Measurements from ENCODE around the gene FGFR2. TPM values are rescaled to one million over a fixed set of nuclear protein-coding genes. Genes with fewer than 3 reads are reported as not detected.

FGFR2 gene
- polyA plus RNA-seq, 1 donor from 2014 or later: not detected

DNA sequence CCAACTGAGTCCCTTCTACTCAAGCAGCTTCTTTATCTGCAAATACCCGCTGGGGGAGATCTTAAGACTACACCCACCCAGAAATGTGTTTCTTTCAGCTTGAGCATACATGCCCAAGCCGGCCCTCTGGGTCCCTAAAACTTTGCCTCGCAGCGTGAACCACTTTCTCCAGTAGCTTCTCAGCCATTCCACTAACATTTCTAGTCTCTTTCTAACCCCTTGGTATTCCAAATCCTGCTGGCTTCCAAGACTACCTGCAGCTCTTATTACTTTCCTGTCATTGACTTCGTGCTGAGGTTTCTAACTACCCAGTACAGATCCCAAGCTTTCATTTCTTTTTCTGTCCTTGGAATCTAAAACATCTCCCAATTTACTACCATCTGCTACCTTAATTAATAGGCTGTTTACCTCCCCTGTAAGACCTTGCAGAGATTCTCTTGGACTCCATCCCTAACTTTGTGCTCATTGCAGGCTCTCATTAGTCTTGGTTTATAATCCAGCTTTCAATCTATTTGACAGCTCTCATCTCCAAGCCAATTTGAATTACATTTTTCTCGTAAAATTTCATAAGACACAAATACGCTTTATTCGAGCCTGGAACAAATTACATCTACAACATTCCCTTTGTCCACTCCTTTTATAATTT, 153.6 kb downstream of the FGFR2 start:
- Mint-ChIP-seq H3K36me3 (no peaks in the 10 kb centered on the region), H3K27me3 (no peaks in the 10 kb centered on the region), H3K4me3 (no peak overlapping the region), H3K4me1 (no peaks in the 10 kb centered on the region), H3K27ac (no peak overlapping the region), H3K9me3 (peaks cover 0 to 6% (median 1%) of the 10 kb centered on the region in 3 donors)

DNA sequence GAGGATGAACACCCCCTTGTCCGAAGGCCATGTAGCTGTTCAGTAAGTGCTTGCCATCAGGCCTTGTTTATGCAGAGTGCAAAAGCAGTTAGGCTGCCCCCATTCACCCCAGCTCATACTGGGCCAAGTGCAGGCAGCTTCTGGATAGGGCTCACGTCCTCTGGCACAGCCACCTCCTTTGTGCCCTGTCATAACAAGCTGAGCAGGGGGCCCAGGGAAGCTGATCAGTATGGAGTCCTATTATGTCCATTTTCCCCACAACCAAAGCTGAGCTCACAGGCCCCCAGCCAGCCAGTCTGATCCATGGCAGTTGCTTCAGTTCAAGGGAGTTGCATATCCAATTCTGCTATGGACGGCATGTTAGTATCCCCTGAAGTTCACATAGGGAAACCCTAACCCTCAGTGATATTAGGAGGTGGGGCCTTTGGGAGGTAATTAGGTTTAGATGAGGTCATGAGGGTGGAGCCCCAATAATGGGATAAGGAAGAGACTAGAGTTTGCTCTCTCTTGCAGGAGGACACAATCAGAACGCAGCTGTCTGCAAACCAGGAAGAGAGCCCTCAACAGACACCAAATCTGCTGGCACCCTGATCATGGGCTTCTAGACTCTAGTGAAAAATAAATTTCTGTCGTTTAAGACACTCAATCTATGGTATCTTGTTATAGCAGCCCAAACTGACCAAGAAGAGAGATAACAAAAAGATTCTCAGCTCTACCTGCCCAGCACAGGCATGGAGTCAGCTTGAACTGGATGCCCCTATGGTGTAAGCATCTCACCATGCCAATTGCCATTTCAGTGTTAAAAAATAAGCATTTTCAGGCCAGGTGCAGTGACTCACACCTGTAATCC, 155.9 kb downstream of the FGFR2 start:
- H3K4me3 Mint-ChIP-seq: no peak overlapping the region
- no peaks in the 10 kb centered on the region for H3K36me3 Mint-ChIP-seq
- no peaks in the 10 kb centered on the region for H3K27me3 Mint-ChIP-seq
- H3K4me1 Mint-ChIP-seq: no peaks in the 10 kb centered on the region
- peaks cover 0 to 2% (median 1%) of the 10 kb centered on the region in 3 donors for H3K9me3 Mint-ChIP-seq
- no peak overlapping the region for H3K27ac Mint-ChIP-seq

GRCh38 chr10:121440461-121440860, 157.8 kb downstream of the FGFR2 start:
- Mint-ChIP-seq H3K9me3 (peaks cover 0 to 2% (median 2%) of the 10 kb centered on the region in 3 donors), H3K27me3 (no peaks in the 10 kb centered on the region), H3K36me3 (no peaks in the 10 kb centered on the region), H3K4me1 (no peaks in the 10 kb centered on the region), H3K4me3 (no peak overlapping the region), H3K27ac (no peak overlapping the region)

DNA sequence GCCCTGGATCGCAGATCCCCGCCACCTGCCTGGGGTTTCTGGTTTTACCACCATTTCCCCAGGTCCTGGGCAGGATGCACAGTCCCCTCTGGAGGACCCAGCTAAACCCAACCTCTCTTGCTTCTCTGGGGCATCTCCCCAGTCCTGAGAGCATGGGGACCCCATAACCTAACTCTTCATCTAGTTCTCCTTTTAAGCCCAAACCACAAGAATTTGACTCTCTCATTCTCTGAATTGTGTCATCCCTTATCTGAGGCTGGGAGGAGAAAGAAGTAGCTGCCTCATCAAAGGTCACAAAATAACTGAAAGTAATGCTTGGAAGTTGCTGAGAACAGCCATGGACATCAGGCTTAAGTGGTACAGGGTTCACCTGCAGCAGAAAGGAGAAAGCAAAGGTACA, 159.9 kb downstream of the FGFR2 start:
- no peak overlapping the region for H3K27ac Mint-ChIP-seq
- no peaks in the 10 kb centered on the region for H3K4me1 Mint-ChIP-seq

GRCh38 chr10:121437596-121437995, 160.6 kb downstream of the FGFR2 start:
- no peaks in the 10 kb centered on the region for H3K4me1 Mint-ChIP-seq
- no peak overlapping the region for H3K4me3 Mint-ChIP-seq
- H3K36me3 Mint-ChIP-seq: no peaks in the 10 kb centered on the region
- H3K9me3 Mint-ChIP-seq: peaks cover 0 to 8% (median 2%) of the 10 kb centered on the region in 3 donors
- H3K27ac Mint-ChIP-seq: no peak overlapping the region
- no peaks in the 10 kb centered on the region for H3K27me3 Mint-ChIP-seq

More for the DNA sequence above, 159.9 kb downstream of the FGFR2 start:
- no peaks in the 10 kb centered on the region for H3K36me3 Mint-ChIP-seq
- no peaks in the 10 kb centered on the region for H3K27me3 Mint-ChIP-seq
- H3K4me3 Mint-ChIP-seq: no peak overlapping the region
- peaks cover 0 to 8% (median 2%) of the 10 kb centered on the region in 3 donors for H3K9me3 Mint-ChIP-seq

DNA sequence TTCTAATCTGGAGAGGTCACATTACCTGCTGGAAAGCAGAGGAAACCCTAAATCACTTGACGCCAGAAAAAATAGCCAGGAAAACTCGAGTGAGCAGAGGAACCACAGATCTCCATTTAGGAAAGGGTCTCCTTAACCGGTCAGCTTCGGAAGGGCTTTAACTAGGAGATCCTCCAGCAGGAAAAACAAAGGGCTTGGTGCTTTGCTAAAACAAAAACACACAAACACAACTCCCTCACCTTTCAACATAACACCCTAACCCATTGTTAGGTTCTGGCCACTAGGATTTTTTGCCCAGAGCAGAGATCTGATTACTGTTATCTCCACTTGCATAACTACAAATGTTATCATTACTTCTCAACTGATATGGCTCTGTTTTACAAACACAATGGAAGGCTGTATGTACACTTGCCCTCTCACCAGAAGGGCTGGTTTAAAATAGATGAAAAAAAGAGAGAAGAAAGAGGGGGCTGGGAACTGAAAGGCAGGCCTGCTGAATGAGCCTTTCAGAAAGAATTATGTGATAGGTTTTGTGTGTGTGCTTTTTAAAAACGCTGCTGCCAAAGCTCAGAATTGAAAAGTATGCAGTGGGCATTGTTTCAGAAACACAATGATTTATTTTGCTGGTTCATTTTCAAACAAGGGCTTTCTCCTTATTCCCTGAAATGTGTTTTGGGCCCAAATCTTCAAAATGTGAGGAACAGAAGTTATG, 161.5 kb downstream of the FGFR2 start:
- H3K36me3 Mint-ChIP-seq: no peaks in the 10 kb centered on the region
- peaks cover 0 to 8% (median 2%) of the 10 kb centered on the region in 3 donors for H3K9me3 Mint-ChIP-seq
- no peaks in the 10 kb centered on the region for H3K27me3 Mint-ChIP-seq
- H3K27ac Mint-ChIP-seq: no peak overlapping the region
- no peaks in the 10 kb centered on the region for H3K4me1 Mint-ChIP-seq
- no peak overlapping the region for H3K4me3 Mint-ChIP-seq

GRCh38 chr10:121436281-121436629, 162.0 kb downstream of the FGFR2 start:
- H3K4me3 Mint-ChIP-seq: no peak overlapping the region
- no peaks in the 10 kb centered on the region for H3K4me1 Mint-ChIP-seq
- H3K27ac Mint-ChIP-seq: no peak overlapping the region
- no peaks in the 10 kb centered on the region for H3K27me3 Mint-ChIP-seq
- H3K36me3 Mint-ChIP-seq: no peaks in the 10 kb centered on the region
- peaks cover 0 to 8% (median 2%) of the 10 kb centered on the region in 3 donors for H3K9me3 Mint-ChIP-seq

DNA sequence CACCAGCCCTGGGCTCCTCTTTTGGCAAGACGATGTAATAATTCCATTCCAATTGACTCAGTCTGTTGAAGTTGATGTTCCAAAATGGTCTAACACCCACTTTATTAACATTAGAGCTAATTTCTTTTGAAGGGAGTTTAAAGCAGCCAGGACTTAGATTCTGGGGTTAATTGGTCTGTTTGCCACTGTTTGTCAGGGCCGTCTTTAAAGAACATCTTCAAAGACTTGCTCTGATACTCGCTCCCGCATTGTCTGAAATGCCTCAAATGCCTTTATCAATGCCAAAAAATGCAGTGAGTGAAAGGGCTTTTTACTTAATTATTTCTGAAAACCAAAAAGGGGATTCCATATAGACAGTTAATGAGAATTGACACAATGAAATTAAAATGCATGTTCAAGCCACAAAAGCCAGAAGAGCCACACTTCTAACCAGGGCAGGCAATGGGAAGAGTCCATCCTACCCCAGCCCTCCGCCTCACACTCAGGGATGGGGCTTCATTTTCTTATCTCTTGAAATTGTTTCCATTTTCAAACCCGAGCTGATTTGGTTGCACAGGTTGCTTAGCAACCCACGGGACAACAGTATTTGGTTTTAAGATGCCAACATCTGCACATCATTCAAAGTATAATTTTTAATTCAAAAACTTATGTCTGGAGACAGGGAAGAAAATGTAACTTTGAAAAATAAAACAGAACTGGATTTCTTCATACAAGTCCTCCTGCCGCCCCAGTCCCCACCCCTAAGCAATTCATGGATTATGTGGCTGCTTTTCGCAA, 163.0 kb downstream of the FGFR2 start:
- no peaks in the 10 kb centered on the region for H3K36me3 Mint-ChIP-seq
- H3K4me1 Mint-ChIP-seq: no peaks in the 10 kb centered on the region
- no peaks in the 10 kb centered on the region for H3K27me3 Mint-ChIP-seq
- H3K27ac Mint-ChIP-seq: no peak overlapping the region
- H3K9me3 Mint-ChIP-seq: peaks cover 2 to 8% (median 7%) of the 10 kb centered on the region in 3 donors
- no peak overlapping the region for H3K4me3 Mint-ChIP-seq

DNA sequence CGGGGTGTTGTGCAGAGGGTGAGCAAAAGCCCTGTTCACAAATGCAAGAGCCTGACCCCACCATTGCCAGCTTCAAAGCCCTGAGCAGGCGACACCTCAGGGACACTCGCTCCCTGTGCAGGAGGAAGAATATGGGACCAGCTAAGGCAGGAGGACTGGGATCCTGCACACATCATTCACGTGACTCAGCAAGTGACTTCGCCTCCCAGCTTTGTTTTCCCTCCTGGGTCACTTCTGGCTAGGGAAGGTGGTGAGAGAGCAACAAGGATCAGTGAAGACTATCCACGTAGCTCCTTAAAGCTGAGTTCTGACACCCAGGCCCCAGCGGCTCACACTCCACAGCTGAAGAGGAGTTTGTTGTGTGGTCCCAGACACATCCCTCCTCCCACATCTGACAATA, 164.3 kb downstream of the FGFR2 start:
- Mint-ChIP-seq H3K36me3 (no peaks in the 10 kb centered on the region), H3K4me1 (no peaks in the 10 kb centered on the region), H3K27me3 (no peaks in the 10 kb centered on the region), H3K4me3 (no peak overlapping the region), H3K27ac (no peak overlapping the region), H3K9me3 (peaks cover 2 to 9% (median 7%) of the 10 kb centered on the region in 3 donors)

DNA sequence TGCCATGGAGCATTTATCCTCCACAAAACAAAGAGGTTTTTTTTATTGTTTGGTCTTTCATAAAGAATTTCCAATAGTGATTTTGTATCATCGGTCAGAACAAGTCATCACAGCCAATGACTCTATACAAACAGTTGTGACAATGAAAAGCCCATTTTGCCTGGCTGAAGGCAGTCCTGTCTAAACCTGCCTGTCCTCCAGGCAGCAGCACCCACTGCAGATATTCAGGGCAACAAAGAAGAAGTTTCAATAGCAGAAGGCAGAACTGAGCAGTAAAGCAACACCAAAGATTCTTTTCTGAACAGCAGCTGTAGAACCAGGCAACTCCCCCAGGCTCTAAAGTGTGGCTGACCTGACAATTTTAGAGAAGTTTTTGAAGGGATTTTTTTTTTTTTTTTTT, 169.4 kb downstream of the FGFR2 start:
- Mint-ChIP-seq H3K36me3 (no peaks in the 10 kb centered on the region), H3K27me3 (no peaks in the 10 kb centered on the region), H3K27ac (no peak overlapping the region), H3K4me1 (no peaks in the 10 kb centered on the region), H3K9me3 (peaks cover 0 to 11% (median 1%) of the 10 kb centered on the region in 3 donors), H3K4me3 (no peak overlapping the region)
